ENCODE results near the gene PTGES3. TPM values are rescaled to one million over a fixed set of nuclear protein-coding genes. Genes with fewer than 3 reads are reported as not detected.
"Not testable (repeated sequence)": the region's sequence is repeated elsewhere in the genome, so short reads cannot be mapped to it uniquely, and the experiment has no call there.

PTGES3 gene
- total RNA-seq, 1 donor from 2014 or later = 153 TPM

- ATAC-seq = not testable (repeated sequence)
Observed at GRCh38 chr12:56653781-56654180, 34.3 kb downstream of the PTGES3 start.

GRCh38 chr12:56648023-56648422, 40.1 kb downstream of the PTGES3 start:
- not testable (repeated sequence) for ATAC-seq

GRCh38 chr12:56645717-56646446, 42.2 kb downstream of the PTGES3 start, which contains the start of gene ATP5F1B:
Gene ATP5F1B, minus strand, starts transcription at chr12:56645984. Its CDS starts 21 bp downstream, at chr12:56645963.
- ATAC-seq = peak; percentile 99

GRCh38 chr12:56645201-56645716, 42.8 kb downstream of the PTGES3 start:
- no peak for ATAC-seq

- no peak for ATAC-seq
Observed at GRCh38 chr12:56644654-56645053, 43.4 kb downstream of the PTGES3 start.

- ATAC-seq = no peak
Observed at GRCh38 chr12:56641219-56641618, 46.9 kb downstream of the PTGES3 start.

- no peak for ATAC-seq
Observed at GRCh38 chr12:56637621-56638020, 50.5 kb downstream of the PTGES3 start.

- ATAC-seq = peak; percentile 77
Observed at GRCh38 chr12:56636675-56637540, 51.2 kb downstream of the PTGES3 start.

GRCh38 chr12:56635806-56636674, 52.0 kb downstream of the PTGES3 start:
- ATAC-seq = peak; percentile 76

GRCh38 chr12:56634837-56635791, 53.0 kb downstream of the PTGES3 start:
- peak; percentile 64 for ATAC-seq

GRCh38 chr12:56634242-56634836, 53.7 kb downstream of the PTGES3 start:
- ATAC-seq = peak; percentile 34

- ATAC-seq = no peak
Observed at GRCh38 chr12:56633468-56634241, 54.4 kb downstream of the PTGES3 start.

- ATAC-seq = no peak
Observed at GRCh38 chr12:56632701-56633467, 55.2 kb downstream of the PTGES3 start.

- peak; percentile 41 for ATAC-seq
Observed at GRCh38 chr12:56631790-56632700, 56.0 kb downstream of the PTGES3 start.

- peak; percentile 64 for ATAC-seq
Observed at GRCh38 chr12:56630180-56630632, 57.9 kb downstream of the PTGES3 start, which contains the start of gene BAZ2A. Gene BAZ2A, minus strand, starts transcription at chr12:56630326. Its CDS starts 12,796 bp downstream, at chr12:56617530.

GRCh38 chr12:56629459-56630179, 58.5 kb downstream of the PTGES3 start:
- peak; percentile 12 for ATAC-seq
